ENCODE measurements around the gene PRKCZ. TPM values are rescaled to one million over a fixed set of nuclear protein-coding genes. Genes with fewer than 3 reads are reported as not detected.
"Not testable (repeated sequence)": the region's sequence is repeated elsewhere in the genome, so short reads cannot be mapped to it uniquely, and the experiment has no call there.

Gene PRKCZ
- total RNA-seq, 1 donor from 2014 or later = 41.6 TPM

- DNase-seq (ENCODE audit: low spot score) = no peak
These were observed 51.3 kb downstream of the PRKCZ start for GRCh38 chr1:2101531-2101930.

GRCh38 chr1:2101946-2102345 is 51.7 kb downstream of the PRKCZ start:
- no peak for DNase-seq (ENCODE audit: low spot score)

- DNase-seq (ENCODE audit: low spot score) = no peak
These were observed 52.5 kb downstream of the PRKCZ start for GRCh38 chr1:2102753-2103152.

- DNase-seq (ENCODE audit: low spot score) = no peak
These were observed 53.2 kb downstream of the PRKCZ start for GRCh38 chr1:2103266-2103900.

- DNase-seq (ENCODE audit: low spot score) = no peak
These were observed 53.8 kb downstream of the PRKCZ start for GRCh38 chr1:2103901-2104590.

- DNase-seq (ENCODE audit: low spot score) = no peak
These were observed 54.6 kb downstream of the PRKCZ start for GRCh38 chr1:2104621-2105427.

GRCh38 chr1:2105781-2106524 is 55.7 kb downstream of the PRKCZ start:
- no peak for DNase-seq (ENCODE audit: low spot score)

- no peak for DNase-seq (ENCODE audit: low spot score)
These were observed 56.6 kb downstream of the PRKCZ start for GRCh38 chr1:2106659-2107405.

- DNase-seq (ENCODE audit: low spot score) = no peak
These were observed 57.5 kb downstream of the PRKCZ start for GRCh38 chr1:2107586-2108212.

- no peak for DNase-seq (ENCODE audit: low spot score)
These were observed 58.1 kb downstream of the PRKCZ start for GRCh38 chr1:2108213-2108876.

- DNase-seq (ENCODE audit: low spot score) = no peak
These were observed 58.8 kb downstream of the PRKCZ start for GRCh38 chr1:2108877-2109580.

GRCh38 chr1:2109581-2110021 is 59.4 kb downstream of the PRKCZ start:
- no peak for DNase-seq (ENCODE audit: low spot score)

GRCh38 chr1:2110191-2110737 is 60.1 kb downstream of the PRKCZ start:
- no peak for DNase-seq (ENCODE audit: low spot score)

- DNase-seq (ENCODE audit: low spot score) = no peak
These were observed 60.8 kb downstream of the PRKCZ start for GRCh38 chr1:2110738-2111673.

- DNase-seq (ENCODE audit: low spot score) = no peak
These were observed 61.4 kb downstream of the PRKCZ start for GRCh38 chr1:2111674-2112035.

- no peak for DNase-seq (ENCODE audit: low spot score)
These were observed 62.1 kb downstream of the PRKCZ start for GRCh38 chr1:2112280-2112701.

GRCh38 chr1:2113620-2114135 is 63.5 kb downstream of the PRKCZ start:
- no peak for DNase-seq (ENCODE audit: low spot score)

GRCh38 chr1:2114635-2115007 is 64.4 kb downstream of the PRKCZ start:
- not testable (repeated sequence) for DNase-seq (ENCODE audit: low spot score)
